ENCODE measurements around the gene ZCCHC10.

Gene ZCCHC10

GRCh38 chr5:133006653-133007052 is 19.7 kb downstream of the ZCCHC10 start:
- Histone ChIP-seq H3F3A (ENCODE audit: insufficient read depth, low read length) (no peaks in the 10 kb centered on the region), H2AFZ (ENCODE audit: low read length) (no peak overlapping the region), H3K4me3 (ENCODE audit: low read length) (no peak overlapping the region), H3K4me1 (ENCODE audit: low read length) (no peaks in the 10 kb centered on the region), H3K9ac (ENCODE audit: low read length) (no peak overlapping the region), H3K36me3 (replicated peaks; ENCODE audit: insufficient read depth, low read length) (no peaks in the 10 kb centered on the region), H3K9me2 (replicated peaks; ENCODE audit: insufficient read depth, low read length) (no peaks in the 10 kb centered on the region), H3K4me2 (ENCODE audit: low read depth, low read length) (no peak overlapping the region), H3K9me3 (replicated peaks; ENCODE audit: insufficient read depth, low read length) (no peaks in the 10 kb centered on the region), H3K27ac (ENCODE audit: low read length) (no peak overlapping the region), H3K79me2 (ENCODE audit: low read length) (no peaks in the 10 kb centered on the region), H4K20me1 (ENCODE audit: insufficient read depth, low read length) (no peaks in the 10 kb centered on the region), H3K27me3 (replicated peaks; ENCODE audit: insufficient read depth, low read length) (no peaks in the 10 kb centered on the region)
- no peak for DNase-seq
- TF ChIP-seq EZH2phosphoT487 (IDR thresholded peaks at IDR 0.05; ENCODE audit: low read length) (no peak), EZH2 (optimal IDR thresholded peaks at IDR 0.05; ENCODE audit: low read depth, low read length) (no peak), CTCF (IDR thresholded peaks at IDR 0.05; ENCODE audit: low read length) (no peak)

GRCh38 chr5:132999246-132999645 is 27.1 kb downstream of the ZCCHC10 start:
- no peak overlapping the region for H3K4me3 ChIP-seq (ENCODE audit: low read length)
- no peak overlapping the region for H3K27ac ChIP-seq (ENCODE audit: low read length)
- H3K27me3 ChIP-seq (replicated peaks; ENCODE audit: insufficient read depth, low read length) = no peaks in the 10 kb centered on the region
- H3K79me2 ChIP-seq (ENCODE audit: low read length) = no peaks in the 10 kb centered on the region
- H4K20me1 ChIP-seq (ENCODE audit: insufficient read depth, low read length) = no peaks in the 10 kb centered on the region
- no peaks in the 10 kb centered on the region for H3K4me1 ChIP-seq (ENCODE audit: low read length)
- H3K36me3 ChIP-seq (replicated peaks; ENCODE audit: insufficient read depth, low read length) = no peaks in the 10 kb centered on the region
- H3F3A ChIP-seq (ENCODE audit: insufficient read depth, low read length) = no peaks in the 10 kb centered on the region
- no peak for DNase-seq
- no peak overlapping the region for H3K4me2 ChIP-seq (ENCODE audit: low read depth, low read length)
- TF ChIP-seq CTCF (IDR thresholded peaks at IDR 0.05; ENCODE audit: low read length) (no peak), EZH2phosphoT487 (IDR thresholded peaks at IDR 0.05; ENCODE audit: low read length) (no peak), EZH2 (optimal IDR thresholded peaks at IDR 0.05; ENCODE audit: low read depth, low read length) (no peak)
- no peak overlapping the region for H2AFZ ChIP-seq (ENCODE audit: low read length)
- no peak overlapping the region for H3K9ac ChIP-seq (ENCODE audit: low read length)
- no peaks in the 10 kb centered on the region for H3K9me3 ChIP-seq (replicated peaks; ENCODE audit: insufficient read depth, low read length)
- no peaks in the 10 kb centered on the region for H3K9me2 ChIP-seq (replicated peaks; ENCODE audit: insufficient read depth, low read length)

GRCh38 chr5:132998556-132998955 is 27.8 kb downstream of the ZCCHC10 start:
- Histone ChIP-seq H3K4me2 (ENCODE audit: low read depth, low read length) (no peak overlapping the region), H3K4me1 (ENCODE audit: low read length) (no peaks in the 10 kb centered on the region), H3K79me2 (ENCODE audit: low read length) (no peaks in the 10 kb centered on the region), H3K27me3 (replicated peaks; ENCODE audit: insufficient read depth, low read length) (no peaks in the 10 kb centered on the region), H3K4me3 (ENCODE audit: low read length) (no peak overlapping the region), H3K9me2 (replicated peaks; ENCODE audit: insufficient read depth, low read length) (no peaks in the 10 kb centered on the region), H2AFZ (ENCODE audit: low read length) (no peak overlapping the region), H3K9me3 (replicated peaks; ENCODE audit: insufficient read depth, low read length) (no peaks in the 10 kb centered on the region), H3K36me3 (replicated peaks; ENCODE audit: insufficient read depth, low read length) (no peaks in the 10 kb centered on the region), H4K20me1 (ENCODE audit: insufficient read depth, low read length) (no peaks in the 10 kb centered on the region), H3K9ac (ENCODE audit: low read length) (no peak overlapping the region), H3K27ac (ENCODE audit: low read length) (no peak overlapping the region), H3F3A (ENCODE audit: insufficient read depth, low read length) (no peaks in the 10 kb centered on the region)
- TF ChIP-seq EZH2 (optimal IDR thresholded peaks at IDR 0.05; ENCODE audit: low read depth, low read length) (no peak), EZH2phosphoT487 (IDR thresholded peaks at IDR 0.05; ENCODE audit: low read length) (no peak), CTCF (IDR thresholded peaks at IDR 0.05; ENCODE audit: low read length) (no peak)
- no peak for DNase-seq

All from MM.1S (cell line).